Right lobe of liver (tissue), 4 donors: ENCODE data around the gene GAREM2.

Experiments
- CTCF ChIP-seq, 4 donors: fragments of 200-600 bp in 3 of 4; fragments of 450-650 bp in 1 of 4; IDR thresholded peaks; one replicate each; pipeline versions ENCODE4 v1.5.1 to v1.8.0; 2016 to 2022; ENCODE audit warnings: antibody characterized with exemption in 4 of 4, mild to moderate bottlenecking in 2 of 4
- POLR2A ChIP-seq: fragments of 450-650 bp; IDR thresholded peaks from one replicate; pipeline ENCODE4 v1.6.1; 2017; ENCODE audit warnings: antibody characterized with exemption, mild to moderate bottlenecking
- donor health status: DM: no; HTN: no; CAD: no.
- donor health status: DM: no; HTN: no; CAD: no.
- donor health status: DM: no; HTN: yes; CAD: no.

- TF ChIP-seq POLR2A (no peak), CTCF (IDR thresholded peaks at IDR 0.05) (no peak)
These were observed 2.1 kb upstream of the GAREM2 start for GRCh38 chr2:26170795-26171194.
